PFSK-1 (cell line): ENCODE measurements around the gene RMND5A.

Source experiments
- FOXP2 ChIP-seq: optimal IDR thresholded peaks from 2 replicates; pipeline ENCODE3; 2011; ENCODE audit warnings: borderline replicate concordance, control low read depth, inconsistent platforms; ENCODE audit not compliant: insufficient read depth; ENCODE audit errors: extremely low read length, extremely low read depth
- POLR2AphosphoS5 ChIP-seq: IDR thresholded peaks from 2 replicates; pipeline ENCODE4 v1.6.1; 2012; ENCODE audit warnings: low read depth, mild to moderate bottlenecking, control low read depth, low read length, moderate library complexity
- REST ChIP-seq, 2 experiments: IDR thresholded peaks; 2 replicates each; pipeline versions ENCODE4 v1.6.1 to v1.8.0; 2011 to 2012; ENCODE audit warnings: low read depth in 2 of 2, low read length in 2 of 2, control low read depth in 1 of 2, inconsistent platforms in 1 of 2, mild to moderate bottlenecking in 1 of 2, moderate library complexity in 1 of 2; ENCODE audit not compliant: insufficient read depth in 1 of 2
- SIN3A ChIP-seq: IDR thresholded peaks from 2 replicates; pipeline ENCODE4 v1.6.1; 2012; ENCODE audit warnings: mild to moderate bottlenecking, low read length, moderate library complexity, borderline replicate concordance; ENCODE audit not compliant: insufficient read depth
- TAF1 ChIP-seq: IDR thresholded peaks from 2 replicates; pipeline ENCODE4 v1.6.1; 2012; ENCODE audit warnings: low read length, control low read depth, borderline replicate concordance; ENCODE audit not compliant: insufficient read depth

GRCh38 chr2:86790676-86791572, 70.8 kb downstream of the RMND5A start, which contains the start of gene CD8A:
- TF ChIP-seq POLR2AphosphoS5 (no peak), SIN3A (no peak), TAF1 (no peak), REST (IDR thresholded peaks at IDR 0.05; ENCODE audit: insufficient read depth in 1 of 2, low read depth in 2 of 2, low read length in 2 of 2) (no peak), FOXP2 (no peak)
